ENCODE measurements around the gene P2RX3.

GRCh38 chr11:57324154-57324885 lies 13.8 kb upstream of the P2RX3 start:
- TF ChIP-seq POLR2A (IDR thresholded peaks at IDR 0.05; ENCODE audit: control extremely low read depth in 1 of 2, low read depth in 2 of 2, low read length in 2 of 2) (no peak; a peak in 1 of 3 replicates), SIRT6 (IDR thresholded peaks at IDR 0.05; ENCODE audit: low read length) (no peak), EGR1 (IDR thresholded peaks at IDR 0.05; ENCODE audit: borderline replicate concordance, low read depth, low read length) (no peak), CTCF (IDR thresholded peaks at IDR 0.05; ENCODE audit: control extremely low read depth in 1 of 3, insufficient read depth in 1 of 3, low read depth in 1 of 3, low read length in 3 of 3) (no peak), POLR2AphosphoS5 (IDR thresholded peaks at IDR 0.05; ENCODE audit: low read depth, low read length) (peak; percentile 78)

All from H1 (cell line).